Daoy (cell line): ENCODE results near the gene TMEM135. TPM values are rescaled to one million over a fixed set of nuclear protein-coding genes. Genes with fewer than 3 reads are reported as not detected.

Experiments used
- DNase-seq: peaks from one replicate; pipeline ENCODE4 v3.0.0-alpha.2; 2015; ENCODE audit warnings: low read depth
- total RNA-seq: library from RNA; depleted of rRNA; stranded (reverse); fragments of >200 nt; shearing (Covaris generic); gene quantifications from 2 replicates; pipeline ENCODE4 v1.2.3, GENCODE V29; 2014

Gene TMEM135
- total RNA-seq, 1 experiment from 2014 or later, result 5.4 TPM

- no peak for DNase-seq
Measured at GRCh38 chr11:87194985-87195820, 157.5 kb downstream of the TMEM135 start.

GRCh38 chr11:87198266-87198881 is 160.6 kb downstream of the TMEM135 start:
- DNase-seq, result no peak

- DNase-seq, result no peak
Measured at GRCh38 chr11:87201376-87201775, 163.6 kb downstream of the TMEM135 start.

GRCh38 chr11:87203907-87204602 is 166.3 kb downstream of the TMEM135 start:
- no peak for DNase-seq

- DNase-seq, result no peak
Measured at GRCh38 chr11:87212891-87213290, 175.2 kb downstream of the TMEM135 start.

- no peak for DNase-seq
Measured at GRCh38 chr11:87213444-87213843, 175.7 kb downstream of the TMEM135 start.

- DNase-seq, result peak; percentile 2
Measured at GRCh38 chr11:87215236-87215635, 177.5 kb downstream of the TMEM135 start.

- DNase-seq, result no peak
Measured at GRCh38 chr11:87219266-87219665, 181.5 kb downstream of the TMEM135 start.

- no peak for DNase-seq
Measured at GRCh38 chr11:87223816-87224215, 186.1 kb downstream of the TMEM135 start.

GRCh38 chr11:87224486-87224885 is 186.8 kb downstream of the TMEM135 start:
- no peak for DNase-seq

- no peak for DNase-seq
Measured at GRCh38 chr11:87228820-87229219, 191.1 kb downstream of the TMEM135 start.

GRCh38 chr11:87230995-87231394 is 193.3 kb downstream of the TMEM135 start:
- DNase-seq, result no peak

GRCh38 chr11:87232320-87232719 is 194.6 kb downstream of the TMEM135 start:
- DNase-seq, result no peak

- no peak for DNase-seq
Measured at GRCh38 chr11:87235366-87235765, 197.6 kb downstream of the TMEM135 start.

- DNase-seq, result no peak
Measured at GRCh38 chr11:87236368-87236767, 198.6 kb downstream of the TMEM135 start.

GRCh38 chr11:87239001-87239400 is 201.3 kb downstream of the TMEM135 start:
- no peak for DNase-seq

- DNase-seq, result no peak
Measured at GRCh38 chr11:87239531-87239930, 201.8 kb downstream of the TMEM135 start.

GRCh38 chr11:87251560-87251959 is 213.8 kb downstream of the TMEM135 start:
- DNase-seq, result no peak

GRCh38 chr11:87252869-87253268 is 215.1 kb downstream of the TMEM135 start:
- no peak for DNase-seq

GRCh38 chr11:87254562-87254961 is 216.8 kb downstream of the TMEM135 start:
- DNase-seq, result no peak

GRCh38 chr11:87255589-87255988 is 217.9 kb downstream of the TMEM135 start:
- no peak for DNase-seq

- DNase-seq, result no peak
Measured at GRCh38 chr11:87256694-87257340, 219.1 kb downstream of the TMEM135 start.
